HEK293 (cell line): ENCODE results near the gene GATC.

Experiments
- CTCF ChIA-PET: fragments of 350-600 bp; formaldehyde crosslinking; extraction: SDS; loops from one replicate; lab custom pipeline; 2021; ENCODE audit warnings: antibody characterized with exemption; lab: Yijun Ruan, JAX
- POLR2A ChIA-PET: fragments of 300-600 bp; formaldehyde crosslinking; extraction: SDS; loops from one replicate; lab custom pipeline; 2020; ENCODE audit warnings: antibody characterized with exemption, inconsistent platforms; lab: Yijun Ruan, JAX
- H3K27ac ChIP-seq: fragments of 200-500 bp; sonication (Bioruptor generic); 2 replicates; pipeline ENCODE4 v1.5.1; 2014; ENCODE audit warnings: low read depth, low read length, control low read depth, inconsistent platforms; ENCODE audit errors: extremely low read depth
- H3K36me3 ChIP-seq, 2 experiments: fragments of 200-500 bp in 1 of 2; sonication (Bioruptor generic) in 1 of 2; 1 replicate in 1 of 2; 2 replicates in 1 of 2; pipeline ENCODE4 v1.5.1; 2014 to 2017; ENCODE audit warnings: inconsistent platforms in 2 of 2, low read length in 2 of 2; ENCODE audit not compliant: control insufficient read depth in 2 of 2, insufficient read depth in 1 of 2
- H3K4me1 ChIP-seq: fragments of 200-500 bp; sonication (Bioruptor generic); 2 replicates; pipeline ENCODE4 v1.5.1; 2014; ENCODE audit warnings: mild to moderate bottlenecking, low read length, inconsistent platforms; ENCODE audit not compliant: control insufficient read depth, insufficient read depth
- H3K4me3 ChIP-seq: 2 replicates; pipeline ENCODE4 v1.5.1; 2011; ENCODE audit warnings: low read depth, mild to moderate bottlenecking, control low read depth, low read length, moderate library complexity
- H3K9me3 ChIP-seq: fragments of 200-500 bp; sonication (Bioruptor generic); 2 replicates; pipeline ENCODE4 v1.5.1; 2014; ENCODE audit warnings: low read depth, low read length, inconsistent platforms; ENCODE audit not compliant: control insufficient read depth, insufficient read depth
- BCL6B ChIP-seq: fragments of 450-650 bp; formaldehyde crosslinking; IDR thresholded peaks from 2 replicates; pipeline ENCODE4 v1.5.1; 2017; ENCODE audit warnings: missing biosample characterization, missing genetic modification characterization
- FEZF1 ChIP-seq: fragments of 450-650 bp; formaldehyde crosslinking; IDR thresholded peaks from 2 replicates; pipeline ENCODE4 v1.5.1; 2016; ENCODE audit warnings: missing biosample characterization, missing genetic modification characterization
- GLI4 ChIP-seq: fragments of 450-650 bp; formaldehyde crosslinking; IDR thresholded peaks from 2 replicates; pipeline ENCODE4 v1.5.1; 2016; ENCODE audit warnings: missing biosample characterization, missing genetic modification characterization
- MZF1 ChIP-seq: fragments of 450-650 bp; formaldehyde crosslinking; IDR thresholded peaks from 2 replicates; pipeline ENCODE4 v1.5.1; 2017; ENCODE audit warnings: missing biosample characterization, missing genetic modification characterization, borderline replicate concordance
- PRDM10 ChIP-seq: fragments of 450-650 bp; formaldehyde crosslinking; IDR thresholded peaks from 2 replicates; pipeline ENCODE4 v1.5.1; 2016; ENCODE audit warnings: missing biosample characterization, missing genetic modification characterization
- SP7 ChIP-seq: fragments of 450-650 bp; formaldehyde crosslinking; IDR thresholded peaks from 2 replicates; pipeline ENCODE4 v1.5.1; 2016; ENCODE audit warnings: missing biosample characterization, missing genetic modification characterization
- ZBTB11 ChIP-seq: fragments of 450-650 bp; formaldehyde crosslinking; conservative IDR thresholded peaks from 2 replicates; pipeline ENCODE4 v1.5.1; 2016; ENCODE audit warnings: low read depth, missing biosample characterization, missing genetic modification characterization
- ZBTB17 ChIP-seq: fragments of 450-650 bp; formaldehyde crosslinking; IDR thresholded peaks from 2 replicates; pipeline ENCODE4 v1.5.1; 2016; ENCODE audit warnings: missing biosample characterization, missing genetic modification characterization
- ZBTB48 ChIP-seq: fragments of 450-650 bp; formaldehyde crosslinking; IDR thresholded peaks from 2 replicates; pipeline ENCODE4 v1.5.1; 2016; ENCODE audit warnings: missing biosample characterization, missing genetic modification characterization
- ZBTB6 ChIP-seq: fragments of 450-650 bp; formaldehyde crosslinking; IDR thresholded peaks from 2 replicates; pipeline ENCODE4 v1.5.1; 2017; ENCODE audit warnings: missing biosample characterization, missing genetic modification characterization
- ZNF133 ChIP-seq: fragments of 450-650 bp; formaldehyde crosslinking; IDR thresholded peaks from 2 replicates; pipeline ENCODE4 v1.5.1; 2016; ENCODE audit warnings: missing biosample characterization, missing genetic modification characterization
- ZNF140 ChIP-seq: fragments of 450-650 bp; formaldehyde crosslinking; IDR thresholded peaks from 2 replicates; pipeline ENCODE4 v1.5.1; 2016; ENCODE audit warnings: missing biosample characterization, missing genetic modification characterization
- ZNF18 ChIP-seq: fragments of 450-650 bp; formaldehyde crosslinking; IDR thresholded peaks from 2 replicates; pipeline ENCODE4 v1.5.1; 2016; ENCODE audit warnings: missing biosample characterization, missing genetic modification characterization
- ZNF324 ChIP-seq: fragments of 450-650 bp; formaldehyde crosslinking; IDR thresholded peaks from 2 replicates; pipeline ENCODE4 v1.5.1; 2016; ENCODE audit warnings: missing biosample characterization, missing genetic modification characterization
- ZNF335 ChIP-seq: fragments of 450-650 bp; formaldehyde crosslinking; conservative IDR thresholded peaks from 2 replicates; pipeline ENCODE4 v1.5.1; 2016; ENCODE audit warnings: missing biosample characterization, missing genetic modification characterization
- ZNF629 ChIP-seq: fragments of 450-650 bp; formaldehyde crosslinking; IDR thresholded peaks from 2 replicates; pipeline ENCODE4 v1.5.1; 2017; ENCODE audit warnings: missing biosample characterization, missing genetic modification characterization

Gene GATC

GRCh38 chr12:120470150-120470784 is 24.0 kb downstream of the GATC start:
- TF ChIP-seq PRDM10 (no peak), ZBTB17 (tag by site-specific recombination) (peak; percentile 93), ZNF18 (tag by site-specific recombination) (0 out of 2 replicates have a peak, but pooled peaks have one; percentile 1), ZBTB11 (tag by site-specific recombination) (no peak), ZBTB6 (tag by site-specific recombination) (peak; percentile 32; the same call in 1 of the 2 replicates), ZNF629 (tag by site-specific recombination) (0 out of 2 replicates have a peak, but pooled peaks have one; percentile 12), GLI4 (tag by site-specific recombination) (no peak)
- TF ChIP-seq, all 188 proteins: peak for 4
- ChIA-PET POLR2A (interaction anchor here (0.6 to 4.7 kb wide), 9 partner anchors 9 to 267 kb away, joined by 3 to 38 read pairs (median 3); partner anchors contain the start of genes COQ5, DYNLL1, POP5 and RNU4-2), CTCF (interaction anchor here (0.6 to 1.9 kb wide), 8 partner anchors 17 to 1197 kb away, joined by 3 to 10 read pairs (median 4); partner anchors contain the start of gene POP5)
- Histone ChIP-seq H3K27ac (peak overlapping the region; percentile 99; the same call in 1 of the 2 replicates), H3K36me3 (peaks cover 20 to 25% of the 10 kb centered on the region in 2 experiments), H3K4me3 (peak overlapping the region; percentile 96), H3K4me1 (peaks cover 16% of the 10 kb centered on the region; the same call in 1 of the 2 replicates), H3K9me3 (no peaks in the 10 kb centered on the region)

GRCh38 chr12:120472521-120472920 is 26.3 kb downstream of the GATC start:
- H3K27ac ChIP-seq, result no peak overlapping the region

More at GRCh38 chr12:120472521-120472920, 26.3 kb downstream of the GATC start:
- H3K4me3 ChIP-seq, result no peak overlapping the region
- peaks cover under 1 to 3% of the 10 kb centered on the region in 2 experiments; a peak in 2 of 3 replicates for H3K36me3 ChIP-seq
- TF ChIP-seq ZBTB17 (tag by site-specific recombination), result no peak
- no peak for TF ChIP-seq MZF1
- no peak for TF ChIP-seq ZNF324 (tag by site-specific recombination)
- TF ChIP-seq ZNF133, result no peak
- no peak for TF ChIP-seq ZNF335
- no peak for TF ChIP-seq ZNF140
- TF ChIP-seq FEZF1 (tag by site-specific recombination), result no peak
- no peak for TF ChIP-seq BCL6B
- TF ChIP-seq ZBTB48 (tag by site-specific recombination), result no peak
- TF ChIP-seq SP7, result no peak
- ChIA-PET CTCF (interaction anchor here (0.6 to 1.5 kb wide), 9 partner anchors 9 to 117 kb away, joined by 3 to 7 read pairs (median 3); partner anchors contain the start of gene POP5), POLR2A (interaction anchor here (0.8 kb wide), 1 partner anchor 23 kb away, joined by 7 read pairs; the partner anchor contains the start of gene DYNLL1)
- no peaks in the 10 kb centered on the region for H3K9me3 ChIP-seq
- peaks cover 8% of the 10 kb centered on the region; the same call in 1 of the 2 replicates for H3K4me1 ChIP-seq
